DMS53 (cell line): ENCODE results near the gene RASAL3.
A peak's percentile ranks its signal among the peaks of the same experiment; 100 is the strongest.

Source experiments
- DNase-seq: peaks from one replicate; lab custom pipeline; 2025; lab: John Stamatoyannopoulos, UW

RASAL3 gene

DNA sequence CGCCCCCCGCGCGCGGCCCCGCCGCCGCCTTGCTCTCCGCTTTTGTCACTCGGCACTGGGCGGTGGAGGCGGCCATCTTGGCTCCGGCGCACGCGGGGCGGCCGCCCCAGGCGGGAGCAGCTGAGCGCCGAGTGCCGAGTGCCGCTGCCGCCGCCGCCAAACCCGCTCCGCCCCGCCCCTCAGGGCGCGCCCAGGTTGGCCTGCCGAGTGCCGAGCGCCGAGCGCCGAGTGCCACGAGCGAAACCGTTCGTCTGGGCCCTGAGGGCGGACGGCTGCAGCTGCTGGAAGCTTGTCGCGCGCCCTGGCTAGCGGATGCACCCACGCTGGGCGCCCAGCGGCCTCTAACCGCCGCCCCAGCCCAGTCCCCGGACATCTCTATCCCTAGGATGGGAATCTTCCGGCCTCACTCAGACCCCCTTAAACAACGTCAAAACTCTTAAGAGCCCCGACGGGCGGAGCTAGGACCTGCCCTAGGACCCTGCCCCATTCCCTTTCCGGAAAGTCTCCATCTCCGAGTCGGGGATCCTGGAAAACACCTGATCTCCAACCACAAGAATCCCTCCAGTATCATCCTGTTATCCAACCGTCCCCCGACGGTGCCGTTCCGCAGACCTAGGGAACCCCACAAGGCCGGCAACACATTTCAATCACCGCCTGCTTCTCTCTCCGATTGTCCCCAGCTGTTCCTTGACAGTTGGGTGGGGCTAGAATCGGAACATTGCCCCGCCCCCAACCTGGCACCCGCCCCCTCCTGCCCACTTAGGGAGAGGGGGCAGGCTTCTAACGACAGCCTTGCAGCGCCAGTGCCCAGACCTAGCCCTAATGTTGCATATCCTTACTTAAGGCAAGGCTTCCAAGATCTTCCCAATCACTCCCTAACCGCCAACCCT lies 31.5 kb downstream of the RASAL3 start:
- DNase-seq = peak; percentile 95

DNA sequence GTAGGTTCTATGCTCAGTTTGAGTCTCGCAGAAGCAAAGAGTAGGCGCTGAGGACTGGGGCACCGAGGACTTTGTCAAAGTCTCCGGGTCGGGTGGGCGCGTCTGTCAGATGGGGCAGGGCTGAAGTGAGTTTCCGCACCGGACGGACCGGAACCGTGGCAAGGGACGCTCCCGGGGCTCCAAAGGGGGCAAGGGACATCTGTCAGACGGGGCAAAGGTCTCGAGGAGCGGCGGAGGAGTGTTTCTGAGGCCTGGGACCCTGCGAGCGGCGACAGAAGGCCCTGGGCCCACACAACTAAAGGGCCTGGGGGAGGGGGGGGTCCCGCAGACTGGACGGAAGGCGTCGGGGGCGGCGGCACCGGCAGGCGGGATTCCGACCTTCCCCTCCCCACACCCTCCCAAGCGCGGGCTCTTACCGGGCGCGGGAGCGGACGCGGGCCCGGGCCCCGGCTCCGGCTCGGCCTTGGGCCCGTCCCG lies 32.3 kb downstream of the RASAL3 start:
- DNase-seq = peak; percentile 46

DNA sequence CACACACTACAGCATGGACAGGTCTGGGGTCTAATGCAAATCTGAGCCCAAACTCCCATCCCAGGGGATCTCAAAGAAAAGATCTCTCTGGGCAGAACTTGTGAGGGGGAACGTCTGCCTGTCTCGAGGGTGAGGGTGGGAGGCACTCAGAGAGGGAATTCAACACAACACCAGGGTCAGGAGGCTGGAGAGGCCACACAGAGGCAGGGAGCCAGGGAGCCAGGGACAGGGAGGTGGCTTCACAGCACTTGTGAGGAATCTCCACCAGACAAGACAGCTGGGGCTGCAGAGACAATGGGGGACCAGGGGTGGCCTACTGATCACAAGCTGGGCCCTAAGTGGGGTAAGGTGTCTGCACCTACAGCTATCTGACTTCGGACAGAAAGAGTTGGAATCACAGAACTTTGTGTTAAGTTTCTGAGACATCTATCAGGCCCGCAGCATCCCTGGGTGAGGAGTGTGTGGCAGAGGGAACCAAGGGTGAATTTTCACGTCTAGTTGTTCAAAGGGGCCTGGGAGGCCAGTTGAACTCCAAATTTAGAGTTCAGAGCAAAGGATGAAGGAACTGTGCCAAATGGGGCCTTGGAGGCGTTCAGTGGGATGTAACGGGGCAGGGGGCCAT lies 32.8 kb downstream of the RASAL3 start:
- no peak for DNase-seq

DNA sequence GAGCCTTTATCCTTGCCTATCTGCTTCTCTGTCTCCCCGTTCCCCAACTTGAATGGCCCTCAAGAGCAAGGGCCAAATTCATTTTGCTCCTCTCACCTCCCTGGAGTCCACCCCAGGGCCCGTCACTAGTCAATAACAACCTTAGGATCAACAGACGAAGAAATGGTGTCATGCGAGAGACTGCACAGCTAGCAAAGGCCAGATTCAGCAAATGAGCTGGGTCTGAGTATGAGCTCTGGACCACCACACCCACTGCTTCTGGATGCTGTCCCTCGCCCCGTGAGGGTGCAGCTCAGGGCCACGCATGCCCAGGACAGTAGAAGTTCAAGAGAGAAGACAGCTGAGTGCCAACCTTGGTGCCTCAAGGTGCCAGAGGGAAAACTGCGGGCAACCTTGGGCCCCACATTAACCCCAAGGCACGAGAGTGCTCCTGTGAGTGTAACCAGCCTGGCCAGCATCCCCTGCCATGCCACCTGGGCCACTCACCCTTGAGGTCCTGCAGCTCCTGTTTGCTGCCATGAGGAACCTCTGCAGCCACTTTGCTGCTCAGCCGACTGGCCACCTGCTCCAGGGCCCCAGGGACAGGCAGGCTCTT lies 33.7 kb downstream of the RASAL3 start:
- no peak for DNase-seq

DNA sequence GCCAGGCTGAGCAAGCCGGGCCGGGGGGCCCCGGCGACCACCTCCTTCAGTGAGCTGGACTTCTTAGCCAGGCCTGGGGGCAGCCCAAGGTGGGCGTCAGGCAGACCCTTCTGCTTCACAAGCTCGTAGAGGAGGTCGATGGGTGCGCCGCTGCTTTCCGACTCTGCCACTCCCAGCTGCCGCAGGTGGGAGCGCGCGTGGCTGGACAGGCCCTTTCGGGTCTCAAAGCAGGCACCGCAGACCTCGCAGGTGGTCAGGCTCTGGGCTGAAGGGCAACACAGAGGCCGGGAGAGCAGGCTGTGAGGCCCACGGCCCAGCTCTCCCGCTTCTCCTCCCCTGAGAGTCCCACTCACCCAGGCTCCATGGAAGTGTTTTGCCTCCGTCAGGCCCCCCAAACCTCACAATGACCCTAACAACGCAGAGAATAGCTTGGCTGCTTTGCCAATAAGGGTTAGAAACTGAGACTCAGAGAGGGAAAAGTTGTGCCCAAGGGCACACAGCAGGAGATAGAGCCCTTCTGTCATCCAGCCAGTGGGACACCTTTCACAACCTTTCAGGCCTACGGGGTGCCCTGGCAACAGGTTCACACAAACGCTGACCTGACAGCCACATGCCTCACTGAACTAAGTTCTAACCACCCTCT lies 34.4 kb downstream of the RASAL3 start:
- DNase-seq = no peak

DNA sequence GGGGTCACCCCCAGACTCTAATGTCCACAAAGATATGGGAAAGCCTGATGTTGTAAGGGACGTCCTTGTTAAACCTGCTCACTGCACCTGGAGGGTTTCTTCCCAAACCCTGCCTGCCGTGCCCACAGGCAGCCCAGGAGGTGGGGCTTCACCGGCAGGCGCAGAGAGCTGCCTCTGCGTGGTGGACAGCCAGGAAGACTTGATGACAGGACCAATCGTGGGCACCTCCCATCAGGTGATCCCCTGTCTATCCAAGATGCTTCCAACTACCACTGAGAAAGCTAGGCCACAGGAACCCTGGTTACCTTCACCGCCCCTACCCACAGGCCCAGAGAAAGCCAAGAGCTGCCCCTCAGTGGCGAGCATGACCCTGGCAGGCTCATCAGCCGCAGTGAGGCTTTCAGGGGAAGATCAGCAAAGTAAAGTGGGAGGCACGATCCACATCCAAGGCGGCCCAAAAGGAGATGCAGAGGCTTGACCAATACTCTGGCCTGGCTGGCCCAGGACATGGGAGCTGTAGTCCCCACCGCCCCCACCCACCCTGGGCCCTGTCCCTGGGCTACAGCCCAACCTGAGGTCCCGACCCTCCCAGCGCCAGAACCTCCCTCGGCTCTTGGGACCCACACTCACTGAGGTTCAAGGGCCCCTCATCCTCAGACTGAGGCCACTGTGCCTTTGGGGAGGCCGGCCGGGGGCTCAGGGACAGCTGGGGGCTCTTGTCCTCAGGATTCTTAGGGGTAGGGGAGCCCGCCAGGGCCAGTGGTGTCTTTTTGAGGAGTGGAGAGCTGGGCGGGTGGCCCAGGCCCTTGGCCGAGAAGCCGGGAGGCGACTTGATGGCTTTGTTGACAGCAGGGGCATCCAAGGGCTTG lies 35.2 kb downstream of the RASAL3 start:
- no peak for DNase-seq

DNA sequence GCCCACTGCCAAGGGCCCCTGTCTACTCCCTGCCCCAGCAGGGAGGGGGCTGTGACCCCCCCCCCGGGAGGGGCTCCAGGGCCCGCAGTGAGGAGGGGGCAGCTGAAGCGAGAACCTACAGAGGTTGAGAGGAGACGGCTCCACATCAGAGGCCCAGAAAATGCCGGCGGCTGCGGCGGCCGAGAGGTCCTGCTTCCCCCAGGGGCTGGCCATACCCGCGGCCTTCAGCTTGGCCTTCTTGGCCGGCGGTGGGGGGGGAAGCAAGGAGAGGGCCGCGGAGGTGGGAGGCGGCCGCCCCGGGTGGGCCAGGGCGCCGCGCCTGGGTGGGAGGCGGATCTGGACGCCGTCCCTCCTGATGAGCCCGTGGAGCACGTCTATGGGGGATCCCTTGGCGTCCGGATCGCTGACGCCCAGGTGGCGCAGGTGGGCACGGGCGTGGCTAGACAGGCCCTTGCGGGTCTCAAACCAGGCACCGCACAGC lies 36.3 kb downstream of the RASAL3 start:
- DNase-seq = no peak

DNA sequence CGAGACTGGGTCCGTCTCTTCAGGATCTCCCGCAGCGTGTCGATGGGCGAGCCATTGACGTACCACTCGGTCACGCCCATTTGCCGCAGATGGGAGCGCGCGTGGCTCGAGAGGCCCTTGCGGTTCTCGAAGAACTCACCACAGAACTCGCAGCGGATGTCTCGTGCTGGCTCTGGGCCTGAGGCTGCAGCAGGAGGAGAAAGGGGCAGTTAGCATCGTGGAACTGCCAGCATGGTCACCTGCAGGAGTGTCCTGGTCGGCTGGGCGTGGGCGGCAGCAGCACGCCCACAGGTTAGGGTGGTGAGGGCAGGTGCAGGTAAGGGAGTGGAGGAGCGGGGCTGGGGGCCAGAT lies 37.0 kb downstream of the RASAL3 start:
- no peak for DNase-seq

DNA sequence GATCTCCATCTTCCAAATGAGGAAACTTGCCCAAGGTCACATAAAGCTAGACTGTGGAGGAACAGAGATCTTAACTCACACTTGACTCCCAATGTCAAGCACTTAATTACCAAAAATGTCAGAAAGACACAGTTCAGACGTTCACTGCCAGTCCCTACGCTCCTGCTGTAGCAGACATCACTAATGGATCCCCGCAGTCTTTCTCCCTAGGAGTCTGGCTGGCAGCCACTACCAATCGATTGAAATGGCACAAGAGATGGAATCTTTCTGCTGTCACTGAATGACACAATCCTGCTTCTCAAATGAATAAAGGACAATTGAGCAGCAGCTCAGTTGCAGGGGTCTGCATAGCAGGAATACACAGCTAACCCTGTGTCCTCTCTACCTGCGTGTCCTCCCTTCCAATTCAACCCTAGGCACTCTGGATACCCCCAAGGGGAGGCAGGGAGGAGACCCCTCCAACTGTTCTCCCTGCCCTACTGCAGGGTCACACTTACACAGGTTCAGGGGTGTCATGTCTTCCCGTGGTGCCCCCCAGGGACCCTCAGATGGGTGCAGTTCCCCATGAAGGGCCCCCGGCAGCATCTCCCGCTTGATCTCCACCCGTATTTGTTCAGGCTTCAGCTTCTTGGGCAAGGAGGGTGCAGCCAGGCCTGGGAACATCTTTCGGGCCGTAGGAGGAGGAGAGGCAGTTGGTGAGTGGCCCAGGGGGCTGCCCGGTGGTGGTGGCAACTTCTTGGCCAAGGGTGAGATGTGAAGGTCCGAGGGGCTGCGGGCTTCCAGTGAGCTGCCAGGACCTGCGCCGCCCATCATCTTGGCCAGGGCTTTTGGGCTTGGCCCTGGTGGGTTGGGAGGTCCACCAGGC lies 37.6 kb downstream of the RASAL3 start:
- peak; percentile 11 for DNase-seq

DNA sequence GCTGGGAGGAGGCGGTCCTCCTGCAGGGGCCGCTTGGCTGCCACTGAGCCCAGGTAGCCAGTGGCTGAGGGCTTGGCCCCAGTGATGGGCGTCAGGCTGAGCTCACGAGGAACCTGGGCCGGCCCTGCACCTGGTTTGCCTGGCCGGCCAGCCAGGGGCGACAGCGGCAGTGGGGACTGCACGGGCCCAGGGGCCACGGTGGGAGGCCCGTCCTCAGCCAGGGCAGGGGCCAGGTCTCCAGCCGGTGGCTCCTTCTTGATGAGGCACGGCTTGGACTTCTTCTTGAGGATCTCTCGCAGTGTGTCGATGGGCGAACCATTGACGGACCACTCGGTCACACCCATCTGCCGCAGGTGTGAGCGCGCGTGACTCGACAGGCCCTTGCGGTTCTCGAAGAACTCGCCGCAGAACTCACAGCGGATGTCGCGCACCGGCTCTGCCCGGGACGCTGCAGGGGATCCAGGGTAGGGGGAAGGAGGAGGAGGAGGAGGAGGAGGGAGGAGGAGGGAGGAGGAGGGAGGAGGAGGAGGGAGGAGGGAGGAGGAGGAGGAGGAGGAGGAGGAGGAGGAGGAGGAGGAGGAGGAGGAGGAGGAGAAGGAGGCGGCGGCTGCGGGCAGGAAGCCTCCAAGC lies 38.9 kb downstream of the RASAL3 start:
- no peak for DNase-seq

DNA sequence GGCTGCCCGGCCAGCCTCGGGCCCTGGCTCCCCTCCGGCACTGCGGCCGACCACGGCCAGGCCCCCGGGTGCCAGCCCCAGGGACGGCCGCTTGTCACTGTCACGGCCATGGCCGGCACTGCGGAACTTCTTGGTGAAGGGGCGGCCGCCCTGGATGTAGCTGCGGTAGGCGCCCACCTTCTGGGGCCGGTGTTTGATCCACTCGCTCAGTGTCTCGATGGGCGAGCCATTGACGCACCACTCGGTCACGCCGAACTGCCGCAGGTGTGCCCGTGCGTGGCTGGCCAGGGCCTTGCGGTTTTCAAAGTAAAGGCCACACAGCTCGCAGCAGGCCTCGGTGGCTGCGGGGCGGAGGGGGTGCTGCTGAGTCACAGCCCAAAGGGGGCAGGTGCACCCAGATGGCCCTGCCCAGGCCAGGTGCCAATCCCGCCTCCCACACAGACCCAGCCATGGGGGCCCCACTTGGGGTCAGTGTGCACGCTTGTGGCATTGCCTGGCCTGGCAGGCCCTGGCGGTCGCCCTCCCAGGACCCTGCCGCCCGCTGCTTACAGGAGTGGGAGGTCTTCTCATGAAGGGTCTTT lies 39.6 kb downstream of the RASAL3 start:
- no peak for DNase-seq

DNA sequence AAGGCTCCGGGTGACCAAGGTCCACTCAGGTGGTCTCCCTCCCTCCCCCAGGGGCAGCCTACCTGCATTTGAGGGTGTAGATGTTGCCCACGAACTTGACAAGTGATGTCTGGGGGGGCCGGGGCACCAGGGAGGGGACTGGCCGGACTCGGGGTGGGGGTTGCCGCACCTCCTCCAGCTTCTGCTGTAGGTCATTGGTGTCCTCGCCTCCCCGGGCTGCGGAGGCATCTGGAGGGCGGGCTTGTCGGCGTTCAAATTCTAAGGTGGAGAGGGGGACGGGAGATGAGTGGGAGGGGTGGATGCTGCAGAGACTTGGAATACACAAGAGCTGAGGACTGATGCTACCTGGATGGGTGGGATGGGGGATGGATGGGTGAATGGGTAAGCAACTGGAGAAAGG lies 40.2 kb downstream of the RASAL3 start:
- no peak for DNase-seq

DNA sequence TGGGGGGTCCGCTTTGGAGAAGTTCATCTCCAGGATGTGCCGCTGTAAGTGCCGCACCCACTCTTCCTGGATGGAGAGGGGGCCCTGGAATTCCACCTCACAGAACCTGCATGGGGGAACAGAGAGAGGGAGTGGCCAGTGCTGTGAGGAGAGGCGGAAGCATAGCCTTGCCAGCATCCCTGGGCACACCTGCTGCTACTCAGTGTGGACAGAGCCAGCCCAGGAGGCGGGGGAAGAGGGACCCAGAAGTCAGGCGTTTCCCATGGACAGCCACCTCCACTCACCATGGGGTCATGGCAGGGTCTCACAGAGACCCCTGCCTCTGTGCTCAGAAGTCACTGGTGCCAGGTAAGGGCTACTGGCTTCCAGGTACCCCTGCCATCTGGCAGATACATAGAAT lies 41.2 kb downstream of the RASAL3 start:
- DNase-seq = no peak

DNA sequence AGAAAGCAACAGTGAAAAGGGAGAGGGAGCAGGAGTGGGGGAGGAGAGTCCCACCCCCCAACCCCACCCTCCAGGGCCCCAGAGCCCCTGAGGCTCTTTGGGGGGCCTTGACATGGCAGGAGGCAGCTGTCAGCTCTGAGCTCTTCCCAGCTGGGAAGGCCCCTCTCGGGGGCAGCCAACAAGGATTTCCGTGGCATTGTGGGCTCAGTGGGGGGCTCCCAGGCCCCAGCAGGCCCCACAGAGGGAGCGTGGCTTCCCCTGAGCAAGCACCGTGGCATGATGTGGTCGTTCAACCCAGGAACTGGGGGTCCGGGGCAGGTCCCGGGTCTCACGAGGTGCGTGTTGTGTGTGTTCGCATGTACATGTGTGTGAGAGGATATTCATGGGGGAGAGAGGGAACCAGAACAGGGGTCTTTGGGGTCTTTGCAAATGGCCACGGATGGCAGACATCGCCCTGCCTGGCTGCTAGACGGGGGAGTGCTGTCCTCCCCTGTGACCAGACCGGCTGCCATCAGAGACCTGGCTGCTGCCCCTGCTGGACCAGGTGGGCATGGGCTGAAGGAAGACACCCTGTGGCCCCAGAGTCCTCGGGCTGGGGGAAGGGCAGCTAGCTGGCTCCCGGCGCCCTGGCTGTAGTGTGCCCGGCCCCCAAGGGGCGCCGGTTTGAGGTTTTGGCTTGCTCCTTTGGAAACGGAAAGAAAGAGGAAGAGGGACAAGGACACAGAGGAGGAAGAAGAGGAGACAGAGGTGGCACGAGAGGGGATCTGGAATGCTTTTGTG lies 41.9 kb downstream of the RASAL3 start:
- no peak for DNase-seq

DNA sequence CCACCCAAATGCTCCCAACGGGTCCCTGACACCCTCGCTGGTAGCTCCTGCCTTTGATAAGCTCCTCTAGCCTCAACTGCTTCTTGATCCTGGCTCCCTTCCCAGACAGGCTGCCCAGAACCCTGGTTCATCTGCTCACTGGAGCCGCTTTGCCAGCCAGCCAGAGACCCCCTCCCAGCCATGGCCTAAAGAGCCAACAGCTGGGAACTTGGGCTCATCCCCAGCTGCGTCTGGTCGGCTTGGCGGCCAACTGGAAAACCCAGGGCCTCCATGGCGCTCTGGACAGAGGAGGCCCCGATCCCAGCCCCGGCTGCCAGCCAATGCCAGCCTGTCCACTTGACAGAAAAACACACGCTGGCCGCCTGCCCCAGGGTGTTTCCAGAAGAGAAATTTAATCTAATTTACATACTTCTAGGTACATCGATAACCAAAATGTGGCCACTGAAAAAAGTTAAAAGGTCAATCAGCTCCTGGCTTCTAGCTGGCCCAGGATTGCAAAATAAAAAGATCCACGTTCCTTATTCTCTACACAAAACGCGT lies 42.6 kb downstream of the RASAL3 start:
- no peak for DNase-seq

DNA sequence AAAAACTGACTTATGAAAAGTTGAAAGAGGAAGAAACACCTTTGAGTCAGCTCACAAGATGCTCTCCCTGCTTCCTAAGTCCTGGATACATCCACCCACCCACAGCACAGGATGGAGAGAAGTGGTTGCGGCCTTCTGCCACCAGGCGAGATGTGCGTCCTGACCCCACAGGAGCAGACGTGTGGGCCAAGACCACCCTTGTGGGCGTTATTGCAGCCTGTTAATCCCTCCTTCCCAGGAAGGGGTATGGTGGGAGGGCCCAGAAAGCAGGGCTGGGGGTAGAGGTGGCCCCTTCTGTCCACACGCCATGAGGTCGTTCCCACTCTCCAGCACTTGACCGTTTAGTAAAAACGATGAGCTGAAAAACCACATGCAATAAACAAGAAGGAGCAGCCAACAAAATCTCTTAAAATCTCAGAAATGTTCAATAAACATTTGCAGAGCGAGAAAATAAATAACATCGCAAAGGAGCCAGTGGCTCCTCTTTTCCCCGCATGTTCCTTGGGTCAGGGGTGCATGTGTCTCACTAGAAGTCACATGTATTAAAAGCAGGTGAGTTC lies 43.1 kb downstream of the RASAL3 start:
- no peak for DNase-seq

DNA sequence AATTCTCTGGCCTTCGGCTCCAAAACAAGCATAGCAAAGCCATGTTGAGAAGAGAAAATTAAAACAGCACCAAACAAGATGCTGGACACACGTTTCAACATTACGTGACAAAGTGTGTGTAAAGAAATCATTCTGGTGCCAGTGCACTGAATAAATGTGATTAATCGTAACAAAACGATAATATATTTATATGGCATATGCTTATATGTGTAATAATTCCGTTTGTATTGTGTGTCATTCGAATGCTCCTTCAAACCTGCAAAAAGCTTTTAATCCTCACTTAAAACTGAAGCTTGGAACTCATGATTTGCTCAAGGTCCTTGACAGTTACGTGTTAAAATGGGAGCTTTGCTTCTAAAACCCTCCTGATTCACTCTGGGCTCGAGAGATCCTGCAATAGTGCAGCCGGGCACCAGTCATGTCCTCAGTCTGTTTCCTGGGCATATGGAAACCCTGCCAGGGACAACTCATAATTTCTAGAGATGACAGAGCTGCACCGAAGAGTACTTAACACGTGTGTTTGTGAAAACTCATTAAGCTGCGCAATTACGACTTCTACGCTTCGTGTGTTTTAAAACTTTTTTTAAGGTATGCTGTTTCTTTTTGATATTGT lies 44.8 kb downstream of the RASAL3 start:
- DNase-seq = peak; percentile 55
